NCI-H128 (cell line): Measurements from ENCODE around the gene MBLAC1.

Source experiments
- DNase-seq: peaks from one replicate; lab custom pipeline; 2025; ENCODE audit not compliant: unreplicated experiment; lab: John Stamatoyannopoulos, UW

Gene MBLAC1

GRCh38 chr7:100095289-100095688 is 31.5 kb upstream of the MBLAC1 start:
- DNase-seq = no peak

GRCh38 chr7:100095704-100096103 is 31.1 kb upstream of the MBLAC1 start:
- DNase-seq = no peak

GRCh38 chr7:100098913-100099312 is 27.9 kb upstream of the MBLAC1 start:
- DNase-seq = no peak

- no peak for DNase-seq
These were observed 27.3 kb upstream of the MBLAC1 start for GRCh38 chr7:100099452-100099851.

- DNase-seq = peak; percentile 89
These were observed 26.2 kb upstream of the MBLAC1 start for GRCh38 chr7:100100420-100101015.

GRCh38 chr7:100101016-100101862 is 25.5 kb upstream of the MBLAC1 start, which contains the start of the genes AP4M1 and MCM7:
AP4M1 (plus strand) TSS chr7:100101643; CDS start chr7:100101715, 72 bp downstream.
MCM7 (minus strand) TSS chr7:100101397; CDS start chr7:100101294, 103 bp downstream.
- peak; percentile 99 for DNase-seq

- no peak for DNase-seq
These were observed 23.6 kb upstream of the MBLAC1 start for GRCh38 chr7:100102950-100103840.

GRCh38 chr7:100105534-100105933 is 21.2 kb upstream of the MBLAC1 start:
- no peak for DNase-seq

GRCh38 chr7:100106633-100107032 is 20.1 kb upstream of the MBLAC1 start:
- no peak for DNase-seq

- no peak for DNase-seq
These were observed 19.5 kb upstream of the MBLAC1 start for GRCh38 chr7:100107125-100107737.

- DNase-seq = no peak
These were observed 18.9 kb upstream of the MBLAC1 start for GRCh38 chr7:100107890-100108289.

GRCh38 chr7:100109521-100110163 is 17.1 kb upstream of the MBLAC1 start:
- no peak for DNase-seq

- no peak for DNase-seq
These were observed 15.6 kb upstream of the MBLAC1 start for GRCh38 chr7:100111156-100111555.

- DNase-seq = no peak
These were observed 14.9 kb upstream of the MBLAC1 start for GRCh38 chr7:100111914-100112313.

GRCh38 chr7:100115026-100115425 is 11.7 kb upstream of the MBLAC1 start:
- no peak for DNase-seq

- DNase-seq = no peak
These were observed 8.2 kb upstream of the MBLAC1 start for GRCh38 chr7:100118388-100119071.

GRCh38 chr7:100119072-100119969 is 7.4 kb upstream of the MBLAC1 start, which contains the start of the genes CNPY4 and TAF6:
CNPY4 (plus strand) TSS chr7:100119634; CDS start chr7:100119745, 111 bp downstream.
TAF6 (minus strand) TSS chr7:100119358; CDS start chr7:100114209, 5,149 bp downstream.
- peak; percentile 93 for DNase-seq

GRCh38 chr7:100119970-100120732 is 6.6 kb upstream of the MBLAC1 start:
- no peak for DNase-seq
